NCI-H2171 (cell line): ENCODE results near the gene NATD1.
"Not testable (repeated sequence)": the region's sequence is repeated elsewhere in the genome, so short reads cannot be mapped to it uniquely, and the experiment has no call there.

Experiments
- DNase-seq: peaks from one replicate; lab custom pipeline; 2025; lab: John Stamatoyannopoulos, UW

Gene NATD1

GRCh38 chr17:21194226-21194625 is 59.0 kb downstream of the NATD1 start:
- no peak for DNase-seq

DNA sequence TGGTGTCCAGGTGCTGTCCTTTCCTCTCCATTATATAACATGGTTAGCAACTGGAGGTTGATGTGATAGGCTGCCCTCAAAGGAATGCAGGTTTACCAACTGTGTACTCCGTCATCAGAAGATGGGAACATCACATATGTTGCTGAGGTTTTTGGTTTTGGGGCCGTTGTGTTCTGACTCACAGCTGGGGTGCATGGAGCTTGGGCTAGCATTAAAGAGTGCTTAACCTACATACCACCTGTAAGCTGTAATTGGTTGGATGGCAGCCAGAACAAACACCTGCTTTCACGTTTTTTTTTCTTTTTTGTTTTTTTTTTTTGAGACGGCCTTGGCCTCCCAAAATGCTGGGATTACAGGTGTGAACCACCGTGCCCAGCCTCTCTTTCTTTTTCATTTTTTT is 60.2 kb downstream of the NATD1 start:
- DNase-seq, result peak; percentile 43

DNA sequence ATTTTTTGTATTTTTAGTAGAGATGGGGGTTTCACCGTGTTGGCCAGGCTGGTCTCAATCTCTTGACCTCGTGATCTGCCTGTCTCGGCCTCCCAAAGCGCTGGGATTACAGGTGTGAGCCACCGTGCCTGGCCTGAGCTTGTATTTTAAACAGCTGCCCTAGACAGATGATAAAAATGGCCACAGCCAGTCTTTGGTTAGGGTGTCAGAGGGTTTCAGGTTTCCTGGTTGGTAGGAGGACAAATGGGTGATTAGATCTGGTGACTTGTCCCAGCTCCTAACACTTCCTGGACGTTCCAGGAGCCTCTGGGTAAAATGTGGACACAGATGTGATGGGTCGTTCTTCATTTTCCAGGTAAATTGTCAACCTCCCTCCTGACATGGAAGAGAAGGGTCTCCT is 60.8 kb downstream of the NATD1 start:
- DNase-seq, result not testable (repeated sequence)

DNA sequence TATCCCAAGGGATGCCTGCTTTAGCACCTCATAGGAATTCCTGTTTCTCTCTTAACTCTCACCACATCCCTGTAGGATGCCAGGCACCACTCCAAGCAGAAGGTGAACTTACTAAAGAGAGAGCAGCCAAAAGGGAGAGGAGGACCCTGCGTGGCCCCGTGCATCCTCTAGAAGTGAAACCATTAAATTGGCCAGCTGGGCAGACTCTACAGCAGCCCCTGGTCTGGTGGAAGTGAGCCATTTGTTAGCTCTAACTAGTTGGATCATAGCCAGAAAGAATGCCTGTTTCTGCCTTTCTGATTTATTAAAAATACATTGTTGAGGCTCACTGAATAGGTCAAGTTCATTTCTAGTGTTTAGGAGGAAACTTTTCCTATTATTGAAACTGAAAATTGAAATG is 61.5 kb downstream of the NATD1 start:
- DNase-seq, result no peak

- DNase-seq, result no peak
Measured at GRCh38 chr17:21190078-21190477, 63.1 kb downstream of the NATD1 start.

DNA sequence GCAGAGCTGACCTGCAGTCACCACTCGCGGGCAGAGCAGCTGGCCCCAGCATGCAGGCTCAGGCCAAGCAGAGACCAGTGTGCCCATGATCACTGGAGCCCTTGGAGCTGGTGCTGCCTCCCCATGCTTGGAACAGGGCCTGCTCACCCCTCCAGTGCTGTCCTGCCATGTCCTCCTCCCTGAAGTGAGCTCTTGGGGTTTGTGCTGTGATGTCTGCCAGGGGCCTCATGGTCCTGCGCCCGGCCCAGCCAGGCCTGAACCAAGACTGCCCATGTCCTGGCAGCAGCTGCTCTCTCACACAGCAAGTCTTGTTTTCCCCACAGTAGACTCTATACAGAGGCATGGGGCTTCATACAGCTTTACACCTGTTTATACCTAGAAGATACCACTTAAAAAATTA is 63.8 kb downstream of the NATD1 start:
- no peak for DNase-seq
